GM19025 (cell line): Measurements from ENCODE around the gene NUDT16L1.
"Not testable (repeated sequence)": the region's sequence is repeated elsewhere in the genome, so short reads cannot be mapped to it uniquely, and the experiment has no call there.

ENCODE experiments used
- ATAC-seq: cut with Tn5 transposase; IDR thresholded peaks from one replicate; pipeline ENCODE4 v1.9.1; 2021; ENCODE audit warnings: mild to moderate bottlenecking, low read depth, moderate library complexity; ENCODE audit not compliant: unreplicated experiment

Gene NUDT16L1

GRCh38 chr16:4706871-4707270 is 13.5 kb downstream of the NUDT16L1 start:
- ATAC-seq: no peak

GRCh38 chr16:4709481-4709880 is 16.1 kb downstream of the NUDT16L1 start:
- ATAC-seq: no peak

- ATAC-seq: no peak
These were observed 20.5 kb downstream of the NUDT16L1 start for GRCh38 chr16:4713663-4714501.

- ATAC-seq: no peak
These were observed 21.6 kb downstream of the NUDT16L1 start for GRCh38 chr16:4714996-4715395.

GRCh38 chr16:4718466-4718865 is 25.1 kb downstream of the NUDT16L1 start:
- ATAC-seq: no peak

GRCh38 chr16:4723071-4723767 is 29.9 kb downstream of the NUDT16L1 start:
- ATAC-seq: no peak

- ATAC-seq: no peak
These were observed 31.4 kb downstream of the NUDT16L1 start for GRCh38 chr16:4724661-4725270.

GRCh38 chr16:4726616-4727015 is 33.3 kb downstream of the NUDT16L1 start:
- ATAC-seq: no peak

- no peak for ATAC-seq
These were observed 35.3 kb downstream of the NUDT16L1 start for GRCh38 chr16:4728676-4729075.

- no peak for ATAC-seq
These were observed 36.5 kb downstream of the NUDT16L1 start for GRCh38 chr16:4729876-4730275.

- ATAC-seq: no peak
These were observed 39.9 kb downstream of the NUDT16L1 start for GRCh38 chr16:4733211-4733742.

GRCh38 chr16:4733747-4734062 is 40.3 kb downstream of the NUDT16L1 start:
- ATAC-seq: no peak

GRCh38 chr16:4734063-4734729 is 40.8 kb downstream of the NUDT16L1 start, which contains the start of the genes ANKS3 and DNAAF8:
Gene ANKS3, minus strand, starts transcription at chr16:4734271. Its CDS starts 4,122 bp downstream, at chr16:4730149.
Gene DNAAF8, plus strand, starts transcription at chr16:4734537. Its CDS starts 1,978 bp downstream, at chr16:4736515.
- peak; percentile 83 for ATAC-seq

GRCh38 chr16:4734730-4735535 is 41.6 kb downstream of the NUDT16L1 start:
- ATAC-seq: peak; percentile 38

GRCh38 chr16:4736546-4736945 is 43.2 kb downstream of the NUDT16L1 start:
- ATAC-seq: no peak

GRCh38 chr16:4737545-4737944 is 44.2 kb downstream of the NUDT16L1 start:
- no peak for ATAC-seq

GRCh38 chr16:4738370-4738769 is 45.0 kb downstream of the NUDT16L1 start:
- not testable (repeated sequence) for ATAC-seq

GRCh38 chr16:4743226-4743878 is 50.0 kb downstream of the NUDT16L1 start:
- ATAC-seq: no peak

- ATAC-seq: no peak
These were observed 51.4 kb downstream of the NUDT16L1 start for GRCh38 chr16:4744555-4745273.
